A673 (cell line): ENCODE measurements around the gene ADCY10. TPM values are rescaled to one million over a fixed set of nuclear protein-coding genes. Genes with fewer than 3 reads are reported as not detected.
A peak's percentile ranks its signal among the peaks of the same experiment; 100 is the strongest.

ENCODE experiments used
- BruUV-seq: library from RNA; stranded (reverse); fragments of 400-500 nt; replicated peaks from 2 replicates; lab custom pipeline; 2021; lab: Mats Ljungman, UMichigan
- CTCF ChIA-PET: fragments of 300-600 bp; sonication (Branson Sonifier 250); formaldehyde crosslinking; loops from one replicate; lab custom pipeline; 2022; ENCODE audit warnings: antibody characterized with exemption; lab: Charles Lee
- POLR2A ChIA-PET: fragments of 300-600 bp; sonication (Branson Sonifier 250); formaldehyde crosslinking; loops from one replicate; lab custom pipeline; 2022; ENCODE audit warnings: antibody characterized with exemption; ENCODE audit not compliant: low non-redundant PET; lab: Charles Lee
- DNase-seq: peaks from one replicate; pipeline ENCODE4 v3.0.0-alpha.2; 2015; ENCODE audit warnings: low spot score
- H3K27ac ChIP-seq: fragments of 200-600 bp; sonication (generic); 2 replicates; pipeline ENCODE4 v1.5.1; 2016; ENCODE audit warnings: mixed run types, low read depth, mild to moderate bottlenecking, mixed read lengths, antibody characterized with exemption, low read length; ENCODE audit not compliant: poor library complexity, severe bottlenecking
- H3K27me3 ChIP-seq: fragments of 200-600 bp; sonication (generic); replicated peaks from 2 replicates; pipeline ENCODE4 v1.6.1; 2017; ENCODE audit warnings: mixed run types, low read depth, mild to moderate bottlenecking, mixed read lengths, antibody characterized with exemption, low read length; ENCODE audit not compliant: insufficient read depth, poor library complexity
- H3K36me3 ChIP-seq: fragments of 200-600 bp; sonication (generic); 2 replicates; pipeline ENCODE4 v1.6.1; 2016; ENCODE audit warnings: mixed run types, mild to moderate bottlenecking, mixed read lengths, antibody characterized with exemption, low read length; ENCODE audit not compliant: insufficient read depth, poor library complexity, severe bottlenecking
- H3K4me1 ChIP-seq: fragments of 200-600 bp; sonication (generic); 2 replicates; pipeline ENCODE4 v1.6.1; 2017; ENCODE audit warnings: mixed run types, mild to moderate bottlenecking, mixed read lengths, antibody characterized with exemption, low read length; ENCODE audit not compliant: insufficient read depth, poor library complexity, severe bottlenecking
- H3K4me3 ChIP-seq: fragments of 200-600 bp; sonication (generic); 2 replicates; pipeline ENCODE4 v1.5.1; 2016; ENCODE audit warnings: low read depth, mixed run types, mild to moderate bottlenecking, mixed read lengths, low read length; ENCODE audit not compliant: poor library complexity, severe bottlenecking
- H3K9me3 ChIP-seq: fragments of 200-600 bp; sonication (generic); 2 replicates; pipeline ENCODE4 v1.6.1; 2016; ENCODE audit warnings: mixed run types, low read depth, mild to moderate bottlenecking, mixed read lengths, antibody characterized with exemption, low read length; ENCODE audit not compliant: poor library complexity, severe bottlenecking
- EZH2 ChIP-seq: fragments of 200-600 bp; sonication (generic); IDR thresholded peaks from 2 replicates; pipeline ENCODE4 v1.6.1; 2017; ENCODE audit warnings: borderline replicate concordance, low read depth, mild to moderate bottlenecking, mixed read lengths, antibody characterized with exemption, low read length; ENCODE audit not compliant: poor library complexity, severe bottlenecking
- intact Hi-C: fragments of 100-400 bp; cut with micrococcal nuclease; formaldehyde crosslinking; loops from one replicate; pipeline ENCODE4 v1.10.0; 2022; ENCODE audit not compliant: unreplicated experiment
- total RNA-seq: library from RNA; stranded (reverse); gene quantifications from 2 replicates; pipeline ENCODE4 v1.2.3, GENCODE V29; 2021
- TF ChIP-seq, protein P1 (sequence below): fragments of 300-800, 200-600 bp; sonication (generic); conservative IDR thresholded peaks from 2 replicates; pipeline ENCODE4 v1.5.1; 2017; ENCODE audit warnings: low read depth, mild to moderate bottlenecking, antibody characterized with exemption, low read length, moderate library complexity, mixed read lengths

The ADCY10 gene
- total RNA-seq, 1 experiment from 2014 or later, result 0.19 TPM

- Histone ChIP-seq H3K27ac (no peak overlapping the region), H3K4me1 (no peaks in the 10 kb centered on the region), H3K9me3 (no peaks in the 10 kb centered on the region), H3K4me3 (no peak overlapping the region), H3K27me3 (no peaks in the 10 kb centered on the region), H3K36me3 (no peaks in the 10 kb centered on the region)
- BruUV-seq, result no TSS peak
- POLR2A ChIA-PET, result no interaction called here
- DNase-seq, result peak; percentile 96
- TF ChIP-seq, protein P1, sequence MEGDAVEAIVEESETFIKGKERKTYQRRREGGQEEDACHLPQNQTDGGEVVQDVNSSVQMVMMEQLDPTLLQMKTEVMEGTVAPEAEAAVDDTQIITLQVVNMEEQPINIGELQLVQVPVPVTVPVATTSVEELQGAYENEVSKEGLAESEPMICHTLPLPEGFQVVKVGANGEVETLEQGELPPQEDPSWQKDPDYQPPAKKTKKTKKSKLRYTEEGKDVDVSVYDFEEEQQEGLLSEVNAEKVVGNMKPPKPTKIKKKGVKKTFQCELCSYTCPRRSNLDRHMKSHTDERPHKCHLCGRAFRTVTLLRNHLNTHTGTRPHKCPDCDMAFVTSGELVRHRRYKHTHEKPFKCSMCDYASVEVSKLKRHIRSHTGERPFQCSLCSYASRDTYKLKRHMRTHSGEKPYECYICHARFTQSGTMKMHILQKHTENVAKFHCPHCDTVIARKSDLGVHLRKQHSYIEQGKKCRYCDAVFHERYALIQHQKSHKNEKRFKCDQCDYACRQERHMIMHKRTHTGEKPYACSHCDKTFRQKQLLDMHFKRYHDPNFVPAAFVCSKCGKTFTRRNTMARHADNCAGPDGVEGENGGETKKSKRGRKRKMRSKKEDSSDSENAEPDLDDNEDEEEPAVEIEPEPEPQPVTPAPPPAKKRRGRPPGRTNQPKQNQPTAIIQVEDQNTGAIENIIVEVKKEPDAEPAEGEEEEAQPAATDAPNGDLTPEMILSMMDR, result peak; percentile 99
- no peak for TF ChIP-seq EZH2
- intact Hi-C loops, result loop anchor here (2.0 to 10.0 kb wide), 2 partner anchors 89 to 281 kb away; no protein-coding TSS in a partner anchor
- CTCF ChIA-PET, result interaction anchor here (0.6 to 0.7 kb wide), 3 partner anchors 12 to 87 kb away, joined by 4 to 12 read pairs (median 5); partner anchors contain the start of gene MPZL1
These were observed 110.4 kb downstream of the ADCY10 start for GRCh38 chr1:167803358-167804207.

- Histone ChIP-seq H3K4me3 (no peak overlapping the region), H3K4me1 (no peaks in the 10 kb centered on the region), H3K27ac (no peak overlapping the region), H3K27me3 (no peaks in the 10 kb centered on the region), H3K9me3 (no peaks in the 10 kb centered on the region), H3K36me3 (no peaks in the 10 kb centered on the region)
- no peak for DNase-seq
- intact Hi-C loops, result loop anchor here (2.0 to 10.0 kb wide), 2 partner anchors 87 to 283 kb away; no protein-coding TSS in a partner anchor
- POLR2A ChIA-PET, result interaction anchor here (0.8 kb wide), 1 partner anchor 10 kb away, joined by 4 read pairs; no protein-coding TSS in a partner anchor
- CTCF ChIA-PET, result no interaction called here
- TF ChIP-seq, protein P1, result no peak
- TF ChIP-seq EZH2, result no peak
- BruUV-seq, result no TSS peak
These were observed 111.7 kb downstream of the ADCY10 start for GRCh38 chr1:167802235-167802634.

- Histone ChIP-seq H3K4me1 (no peaks in the 10 kb centered on the region), H3K9me3 (no peaks in the 10 kb centered on the region), H3K36me3 (no peaks in the 10 kb centered on the region), H3K4me3 (no peak overlapping the region), H3K27ac (no peak overlapping the region), H3K27me3 (no peaks in the 10 kb centered on the region)
- TF ChIP-seq, protein P1, result no peak
- TF ChIP-seq EZH2, result no peak
- POLR2A ChIA-PET, result no interaction called here
- no TSS peak for BruUV-seq
- CTCF ChIA-PET, result no interaction called here
- DNase-seq, result no peak
- intact Hi-C loops, result loop anchor here (10.0 kb wide), 1 partner anchor 285 kb away; no protein-coding TSS in a partner anchor
These were observed 113.7 kb downstream of the ADCY10 start for GRCh38 chr1:167800251-167800650.
